GM18511 (cell line): Measurements from ENCODE around the gene SMYD4.
"Not testable (repeated sequence)": the region's sequence is repeated elsewhere in the genome, so short reads cannot be mapped to it uniquely, and the experiment has no call there.

Source experiments
- ATAC-seq: cut with Tn5 transposase; IDR thresholded peaks from one replicate; pipeline ENCODE4 v1.9.1; 2021; ENCODE audit warnings: mild to moderate bottlenecking, moderate library complexity; ENCODE audit not compliant: unreplicated experiment

SMYD4 gene

DNA sequence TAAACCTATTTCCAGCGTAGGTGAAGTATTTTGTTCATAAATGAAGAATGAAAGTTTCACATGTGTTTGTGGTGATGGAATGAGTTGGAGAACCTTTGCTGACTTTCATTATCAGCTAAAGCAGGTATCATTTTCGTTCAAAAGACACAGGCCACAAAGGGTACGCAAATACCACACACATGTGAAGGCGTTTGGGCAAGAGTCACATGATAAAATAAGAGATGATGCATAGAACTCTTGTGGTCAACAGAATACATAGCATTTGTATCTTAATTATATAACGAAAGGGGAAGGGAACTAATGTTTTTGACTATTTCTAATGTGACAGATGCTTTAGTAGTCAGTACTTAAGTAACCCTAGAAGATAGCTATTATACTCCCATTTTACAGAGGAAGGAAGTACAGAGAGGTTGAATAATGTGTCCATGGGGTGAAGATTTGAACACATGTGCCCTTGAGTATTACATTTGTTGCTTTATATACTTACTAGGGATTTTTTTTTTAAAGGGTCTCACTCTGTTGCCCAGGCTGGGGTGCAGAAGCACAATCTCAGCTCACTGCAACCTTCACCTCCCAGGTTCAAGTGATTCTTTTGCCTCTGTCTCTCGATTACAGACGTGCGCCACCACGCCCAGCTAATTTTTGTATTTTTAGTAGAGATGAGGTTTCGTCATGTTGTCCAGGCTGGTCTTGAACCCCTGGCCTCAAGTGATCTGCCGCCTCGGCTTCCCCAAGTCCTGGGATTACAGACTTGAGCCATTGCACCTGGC is 4.9 kb upstream of the SMYD4 start:
- peak; percentile 72 for ATAC-seq

DNA sequence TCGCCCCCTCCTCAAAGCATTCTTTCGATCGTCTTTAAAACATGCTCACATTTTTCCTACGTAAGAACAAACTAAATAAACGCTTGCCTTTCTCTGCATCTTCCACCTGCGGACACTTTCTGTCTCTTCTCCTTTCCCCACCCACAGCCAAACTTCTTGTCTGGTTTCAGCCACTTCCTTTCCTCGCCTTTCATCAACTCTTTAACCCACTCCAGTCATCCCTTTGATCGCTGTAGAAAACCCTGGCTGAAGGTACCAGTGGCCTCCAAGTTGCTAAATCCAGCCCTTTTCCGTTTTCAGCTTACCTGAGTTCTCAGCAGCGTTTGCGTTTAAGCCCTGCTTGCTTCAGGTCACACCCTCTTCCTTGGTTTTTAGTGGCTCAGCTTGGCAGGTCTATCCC is 586 bp upstream of the SMYD4 start:
- no peak for ATAC-seq

- ATAC-seq: no peak
Observed at GRCh38 chr17:1829216-1829591, 498 bp downstream of the SMYD4 start.

GRCh38 chr17:1820528-1821252 is 9.0 kb downstream of the SMYD4 start:
- no peak for ATAC-seq

DNA sequence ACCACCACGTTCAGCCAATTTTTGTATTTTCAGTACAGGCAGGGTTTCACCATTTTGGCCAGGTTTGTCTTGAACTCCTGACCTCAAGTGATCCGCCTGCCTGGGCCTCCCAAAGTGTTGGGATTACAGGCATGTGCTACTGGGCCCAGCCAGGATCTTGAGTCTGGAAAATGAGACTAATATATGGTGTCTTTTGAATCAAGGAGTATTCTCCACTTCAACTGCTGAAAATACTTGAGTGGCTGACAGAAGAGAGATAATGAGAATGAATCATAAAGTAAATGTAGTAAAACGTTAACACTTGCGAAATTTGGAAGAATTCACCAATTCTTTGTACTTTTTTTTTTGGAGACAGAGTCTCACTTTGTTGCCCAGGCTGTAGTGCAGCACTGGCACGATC is 16.6 kb downstream of the SMYD4 start:
- ATAC-seq: no peak

GRCh38 chr17:1810450-1811103 is 19.1 kb downstream of the SMYD4 start:
- no peak for ATAC-seq

GRCh38 chr17:1809815-1810214 is 19.9 kb downstream of the SMYD4 start:
- not testable (repeated sequence) for ATAC-seq

- no peak for ATAC-seq
Observed at GRCh38 chr17:1808644-1809043, 21.1 kb downstream of the SMYD4 start.

- ATAC-seq: no peak
Observed at GRCh38 chr17:1807890-1808289, 21.8 kb downstream of the SMYD4 start.

DNA sequence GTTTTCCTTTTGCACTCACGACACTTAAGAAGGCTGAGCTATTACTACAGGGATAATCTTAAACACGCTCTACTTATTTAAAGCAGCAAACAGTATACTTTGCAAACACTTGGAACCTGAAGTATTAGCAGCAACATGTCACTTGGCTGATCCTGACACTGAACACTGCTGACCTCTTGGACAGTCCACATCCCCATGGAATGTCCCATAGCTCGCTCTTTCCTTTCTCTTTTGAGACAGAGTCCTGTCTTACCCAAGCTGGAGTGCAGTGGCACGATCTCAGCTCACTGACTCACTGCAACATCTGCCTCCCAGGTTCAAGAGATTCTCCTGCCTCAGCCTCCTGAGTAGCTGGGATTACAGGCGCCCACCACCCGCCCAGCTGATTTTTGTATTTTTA is 26.4 kb downstream of the SMYD4 start:
- ATAC-seq: no peak

- ATAC-seq: no peak
Observed at GRCh38 chr17:1802429-1802828, 27.3 kb downstream of the SMYD4 start.

DNA sequence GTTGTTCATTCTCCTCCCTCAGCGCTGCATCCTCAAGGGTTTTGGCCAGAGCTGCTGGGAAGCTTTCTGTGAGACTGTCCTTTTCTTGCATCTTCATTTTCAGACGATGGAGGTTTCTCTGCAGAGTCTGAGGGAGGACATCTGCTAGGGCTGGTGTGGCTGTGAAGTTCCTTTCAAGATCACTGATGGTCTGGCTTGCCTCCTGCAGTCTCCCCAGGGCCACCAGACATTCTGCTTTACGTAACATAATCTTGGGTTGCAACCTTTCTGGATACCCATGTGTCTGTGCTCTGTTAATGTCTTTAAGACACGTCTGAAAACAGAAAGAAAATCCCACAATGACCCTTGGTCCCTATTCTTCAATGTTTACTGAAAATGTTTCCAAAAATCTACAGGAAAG is 29.0 kb downstream of the SMYD4 start:
- ATAC-seq: no peak

GRCh38 chr17:1800240-1800639 is 29.5 kb downstream of the SMYD4 start:
- no peak for ATAC-seq

- not testable (repeated sequence) for ATAC-seq
Observed at GRCh38 chr17:1797846-1798245, 31.9 kb downstream of the SMYD4 start.

DNA sequence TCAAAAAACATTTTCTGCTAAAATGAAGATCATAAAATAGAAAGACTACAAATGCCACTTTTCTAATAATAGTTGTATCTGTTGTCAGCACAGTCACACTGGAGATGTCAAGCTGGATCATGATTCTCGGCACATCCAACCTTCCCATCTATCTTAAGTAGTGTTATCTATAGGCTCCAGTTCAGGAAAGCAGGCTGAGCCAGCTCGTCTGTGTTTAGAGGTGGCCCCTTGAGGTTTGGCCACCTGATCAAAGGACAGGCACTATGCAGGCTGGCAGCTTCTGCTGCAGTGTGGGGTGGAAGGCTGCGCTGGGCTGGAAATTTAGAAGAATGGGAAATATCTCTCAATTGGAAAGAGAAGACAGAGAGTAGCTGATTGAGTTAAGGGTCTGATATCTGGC is 32.4 kb downstream of the SMYD4 start:
- ATAC-seq: no peak

DNA sequence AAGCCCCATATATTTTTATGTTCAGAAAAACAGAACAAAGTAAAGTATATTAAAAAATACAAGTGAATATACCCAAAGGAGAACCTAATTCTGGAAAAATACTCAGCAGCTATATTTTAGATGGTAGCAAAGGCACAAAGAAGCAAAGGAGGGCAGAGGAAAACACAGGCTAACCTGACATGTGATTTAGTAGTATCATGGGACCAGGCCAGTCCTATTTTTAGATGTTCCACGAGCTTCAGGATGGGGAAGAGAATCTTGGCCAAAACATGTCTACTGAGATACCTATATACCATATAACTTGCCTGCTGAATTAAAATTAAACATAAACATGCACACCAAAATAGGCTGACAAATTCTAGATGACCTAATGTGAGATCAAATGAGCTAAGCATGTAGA is 32.9 kb downstream of the SMYD4 start:
- no peak for ATAC-seq

DNA sequence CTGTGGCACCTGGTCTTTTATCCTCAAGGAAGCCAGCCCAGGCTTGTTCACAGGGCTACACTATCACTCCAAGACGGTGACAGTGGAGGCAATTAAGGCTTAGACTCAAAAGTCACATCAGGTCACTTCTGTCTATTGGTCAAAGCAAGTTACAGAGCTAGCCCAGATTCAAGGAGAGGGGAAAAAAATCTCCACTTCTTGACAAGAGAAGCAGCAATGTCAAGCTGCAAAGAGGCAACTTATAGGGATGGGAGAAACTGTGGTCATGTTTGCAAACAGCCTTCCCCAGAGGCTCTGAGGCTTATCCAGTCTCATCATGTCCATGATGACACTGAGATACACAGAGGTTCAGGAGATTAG is 36.3 kb downstream of the SMYD4 start:
- no peak for ATAC-seq

GRCh38 chr17:1792495-1793446 is 36.9 kb downstream of the SMYD4 start:
- ATAC-seq: no peak

- no peak for ATAC-seq
Observed at GRCh38 chr17:1789936-1790335, 39.8 kb downstream of the SMYD4 start.

DNA sequence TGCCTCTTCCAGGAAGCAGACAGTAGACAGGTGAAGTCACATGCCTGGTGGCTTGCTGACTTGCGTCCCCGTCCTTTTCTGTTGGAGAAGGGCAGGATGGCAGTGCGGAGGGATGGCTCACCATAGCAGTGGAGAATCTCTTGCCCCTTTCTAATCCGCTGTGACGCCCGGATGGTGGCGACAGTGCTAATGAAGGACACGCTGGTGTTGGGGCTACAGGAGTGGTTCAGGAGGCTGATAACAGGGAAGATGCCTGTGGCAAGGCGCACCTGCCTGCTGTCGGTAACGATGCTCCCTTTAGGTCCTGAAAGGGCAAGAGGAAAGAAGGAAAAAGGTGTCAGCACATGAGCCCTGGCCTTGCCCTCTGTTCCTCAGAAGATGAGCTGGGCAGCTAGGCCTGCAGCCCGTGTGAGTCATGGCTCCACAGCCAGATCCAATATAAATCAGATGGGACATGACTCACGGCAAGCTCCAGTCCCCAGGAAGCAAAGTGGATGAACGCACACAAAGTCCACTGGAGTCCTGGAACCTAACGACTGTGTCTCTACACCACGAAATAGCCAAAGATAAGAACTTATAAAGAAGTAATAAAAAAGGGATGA is 42.3 kb downstream of the SMYD4 start:
- no peak for ATAC-seq

- ATAC-seq: no peak
Observed at GRCh38 chr17:1786708-1787107, 43.0 kb downstream of the SMYD4 start.
